HepG2 (cell line): ENCODE results near the gene CXorf65. TPM values are rescaled to one million over a fixed set of nuclear protein-coding genes. Genes with fewer than 3 reads are reported as not detected.

Experiments used
- ATAC-seq: fragments of 200-7000 bp; cut with Tn5 transposase; 3 replicates; pipeline ENCODE4 v1.9.1; 2020; ENCODE audit warnings: mild to moderate bottlenecking, moderate library complexity
- BruUV-seq: library from RNA; stranded (reverse); fragments of 400-500 nt; replicated peaks from 2 replicates; lab custom pipeline; 2021; lab: Mats Ljungman, UMichigan
- CTCF ChIA-PET: fragments of 300-600 bp; formaldehyde crosslinking; extraction: SDS; loops from one replicate; lab custom pipeline; 2021; ENCODE audit warnings: low total read pairs, inconsistent platforms, low intra/inter-chr PET ratio; lab: Yijun Ruan, JAX
- POLR2A ChIA-PET: fragments of 350-600 bp; sonication (Branson Sonifier 250); formaldehyde crosslinking; loops from one replicate; lab custom pipeline; 2020; ENCODE audit warnings: antibody characterized with exemption, inconsistent platforms; lab: Yijun Ruan, JAX
- DNase-seq: peaks from one replicate; pipeline ENCODE4 v3.0.0-alpha.2; 2015; ENCODE audit warnings: low spot score
- FAIRE-seq: peaks from 3 replicates; lab custom pipeline; 2011; peaks lifted over from hg19 to GRCh38; lab: Jason Lieb, UNC
- H2AFZ ChIP-seq: one replicate; pipeline ENCODE4 v1.6.1; 2011; ENCODE audit warnings: low read length, inconsistent platforms
- H3K27ac ChIP-seq: fragments of 300-600 bp; 3 replicates; pipeline ENCODE4 v1.8.0; 2011; ENCODE audit warnings: mixed run types, mild to moderate bottlenecking, mixed read lengths, low read length, inconsistent platforms; ENCODE audit not compliant: insufficient read depth; ENCODE audit errors: extremely low read length
- H3K27me3 ChIP-seq, 2 experiments: fragments of 200-600 bp in 1 of 2; 2 replicates in 1 of 2; 3 replicates in 1 of 2; pipeline versions ENCODE4 v1.6.0 to v1.8.0; 2011; ENCODE audit warnings: low read length in 2 of 2, mild to moderate bottlenecking in 2 of 2, moderate library complexity in 2 of 2, inconsistent platforms in 1 of 2; ENCODE audit not compliant: insufficient read depth in 2 of 2, control insufficient read depth in 1 of 2
- H3K36me3 ChIP-seq, 2 experiments: fragments of 200-600 bp in 1 of 2; replicated peaks in 1 of 2; 2 replicates in 1 of 2; 3 replicates in 1 of 2; pipeline versions ENCODE4 v1.5.1 to v1.8.0; 2011; ENCODE audit warnings: low read length in 2 of 2, inconsistent platforms in 1 of 2; ENCODE audit not compliant: insufficient read depth in 2 of 2, control insufficient read depth in 1 of 2
- H3K4me1 ChIP-seq: 2 replicates; pipeline ENCODE4 v1.5.1; 2012; ENCODE audit warnings: low read length, inconsistent platforms; ENCODE audit not compliant: insufficient read depth
- H3K4me2 ChIP-seq: 2 replicates; pipeline ENCODE4 v1.6.0; 2011; ENCODE audit warnings: low read depth, low read length, inconsistent platforms
- H3K4me3 ChIP-seq, 3 experiments: fragments of 200-600 bp in 1 of 3; sonication (generic), shearing (Covaris generic) in 1 of 3; replicated peaks in 1 of 3; 2 replicates each; pipeline ENCODE4 v1.5.1; 2011 to 2016; ENCODE audit warnings: low read length in 3 of 3, inconsistent platforms in 2 of 3, low read depth in 2 of 3, mild to moderate bottlenecking in 2 of 3, control low read depth in 1 of 3, mixed read lengths in 1 of 3; ENCODE audit not compliant: insufficient read depth in 1 of 3
- H3K79me2 ChIP-seq: one replicate; pipeline ENCODE4 v1.6.1; 2011; ENCODE audit warnings: low read length, inconsistent platforms; ENCODE audit not compliant: insufficient read depth
- H3K9ac ChIP-seq: 2 replicates; pipeline ENCODE4 v1.6.0; 2011; ENCODE audit warnings: mild to moderate bottlenecking, low read depth, low read length, inconsistent platforms; ENCODE audit not compliant: insufficient read depth
- H3K9me3 ChIP-seq: 2 replicates; pipeline ENCODE4 v1.5.1; 2012; ENCODE audit warnings: mild to moderate bottlenecking, low read length
- H4K20me1 ChIP-seq: 2 replicates; pipeline ENCODE4 v1.6.0; 2011; ENCODE audit warnings: inconsistent platforms, mild to moderate bottlenecking, low read length, moderate library complexity; ENCODE audit not compliant: insufficient read depth
- CERS6 ChIP-seq: sonication (generic); formaldehyde crosslinking; IDR thresholded peaks from 2 replicates; pipeline ENCODE4 v1.5.0; 2020; ENCODE audit warnings: missing genetic modification reagents
- DMAP1 ChIP-seq: IDR thresholded peaks from 2 replicates; pipeline ENCODE4 v1.6.1; 2016
- ETV6 ChIP-seq: sonication (generic); formaldehyde crosslinking; conservative IDR thresholded peaks from 2 replicates; pipeline ENCODE4 v1.4.0; 2020; ENCODE audit warnings: missing genetic modification reagents
- HDAC2 ChIP-seq: sonication (generic); formaldehyde crosslinking; IDR thresholded peaks from 2 replicates; pipeline ENCODE4 v1.4.0; 2020; ENCODE audit warnings: missing genetic modification reagents
- HNRNPLL ChIP-seq: fragments of 200-400 bp; formaldehyde crosslinking; IDR thresholded peaks from 2 replicates; pipeline ENCODE4 v1.6.1; 2017; ENCODE audit warnings: mild to moderate bottlenecking, low read depth, low read length; ENCODE audit not compliant: poor library complexity, severe bottlenecking
- KDM5B ChIP-seq: sonication (generic); formaldehyde crosslinking; IDR thresholded peaks from 2 replicates; pipeline ENCODE4 v1.4.0; 2020; ENCODE audit warnings: missing genetic modification reagents, mild to moderate bottlenecking, borderline replicate concordance
- KMT2B ChIP-seq: IDR thresholded peaks from 2 replicates; pipeline ENCODE4 v1.6.1; 2016; ENCODE audit warnings: missing genetic modification reagents, missing compliant biosample characterization
- MAX ChIP-seq: IDR thresholded peaks from 2 replicates; pipeline ENCODE4 v1.6.1; 2012; ENCODE audit warnings: inconsistent platforms
- MTERF4 ChIP-seq: sonication (generic); formaldehyde crosslinking; IDR thresholded peaks from 2 replicates; pipeline ENCODE4 v1.8.0; 2023; ENCODE audit warnings: mild to moderate bottlenecking, missing genetic modification reagents
- SAP130 ChIP-seq: IDR thresholded peaks from 2 replicates; pipeline ENCODE4 v1.6.1; 2016; ENCODE audit warnings: low read depth
- SKIL ChIP-seq: sonication (generic); formaldehyde crosslinking; IDR thresholded peaks from 2 replicates; pipeline ENCODE4 v1.8.0; 2022; ENCODE audit warnings: missing genetic modification reagents, mild to moderate bottlenecking, moderate library complexity, borderline replicate concordance
- TAF1 ChIP-seq: sonication (generic); formaldehyde crosslinking; IDR thresholded peaks from 2 replicates; pipeline ENCODE4 v1.4.0; 2020; ENCODE audit warnings: missing genetic modification reagents
- THAP11 ChIP-seq: IDR thresholded peaks from 2 replicates; pipeline ENCODE4 v1.6.1; 2016; ENCODE audit warnings: missing biosample characterization, missing genetic modification reagents
- YY1 ChIP-seq: IDR thresholded peaks from 2 replicates; pipeline ENCODE4 v1.6.1; 2011; ENCODE audit warnings: low read length, low read depth, moderate library complexity, mild to moderate bottlenecking; ENCODE audit not compliant: insufficient read depth, insufficient replicate concordance
- ZNF260 ChIP-seq: sonication (generic); formaldehyde crosslinking; IDR thresholded peaks from 2 replicates; pipeline ENCODE4 v1.4.0; 2020; ENCODE audit warnings: missing genetic modification reagents, low read depth, mild to moderate bottlenecking, borderline replicate concordance
- ZNF790 ChIP-seq: sonication (generic); formaldehyde crosslinking; IDR thresholded peaks from 2 replicates; pipeline ENCODE4 v1.8.0; 2022; ENCODE audit warnings: missing genetic modification reagents, mild to moderate bottlenecking, borderline replicate concordance
- ZSCAN21 ChIP-seq: sonication (generic); formaldehyde crosslinking; IDR thresholded peaks from 2 replicates; pipeline ENCODE4 v1.8.0; 2022; ENCODE audit warnings: mild to moderate bottlenecking, missing genetic modification reagents, moderate library complexity, borderline replicate concordance
- WGBS: methylation state at CpG from one replicate; pipeline ENCODE4 v1.1.6; 2017; ENCODE audit warnings: low lambda C conversion rate; 5-methylcytosine and 5-hydroxymethylcytosine counted together
- in situ Hi-C: cut with HindIII; loops from 2 replicates; pipeline ENCODE4 v1.10.0; 2017; ENCODE audit warnings: low pct_unique_long_range_greater_than_20kb; ENCODE audit not compliant: extremely low pct_ligation_motif_present
- intact Hi-C: fragments of 100-400 bp; cut with micrococcal nuclease; formaldehyde crosslinking; loops from one replicate; pipeline ENCODE4 v1.10.0; 2022; ENCODE audit not compliant: unreplicated experiment
- polyA plus RNA-seq, 8 experiments: library from polyadenylated mRNA; depleted of rRNA in 3 of 8; stranded (reverse) in 7 of 8; unstranded in 1 of 8; fragments of >200 nt; fragmentation: Illumina TruSeq in 4 of 8; extraction: Trizol in 4 of 8; gene quantifications; 2 replicates each; pipeline versions ENCODE4 v1.2.1 to v1.2.3, GENCODE V29; 2011 to 2016; ENCODE audit warnings: low read depth in 4 of 8, missing spikeins in 1 of 8, mixed read lengths in 1 of 8; ENCODE audit not compliant: insufficient read depth in 1 of 8
- total RNA-seq, 5 experiments: library from RNA; depleted of rRNA; stranded (reverse); fragments of >200 nt; fragmentation: Illumina TruSeq; extraction: Trizol; gene quantifications; 2 replicates each; pipeline ENCODE4 v1.2.3, GENCODE V29; 2016; ENCODE audit warnings: low read depth in 1 of 5

The CXorf65 gene
- total and polyA plus RNA-seq, 2 of the 13 experiments (the other 11 are each of a cell fraction or from before 2014, with no cell fraction given) = not detected

- TF ChIP-seq ZNF790 (CRISPR knock-in tag) (no peak), ETV6 (no peak), MTERF4 (CRISPR knock-in tag) (no peak), ZSCAN21 (CRISPR knock-in tag) (no peak), ZNF260 (CRISPR knock-in tag) (no peak), SKIL (CRISPR knock-in tag) (no peak)
Observed at GRCh38 chrX:71118985-71119535, 12.5 kb upstream of the CXorf65 start (continued).

- ATAC-seq = peak; percentile 96
- peaks cover 0 to 18% of the 10 kb centered on the region in 2 experiments; a peak in 2 of 5 replicates for H3K36me3 ChIP-seq
- WGBS = under 1% methylated on average over 32 of the region's 56 CpGs
- peak within 1 kb of the TSS; percentile 98 for H2AFZ ChIP-seq
- in situ Hi-C loops (no loop called here), intact Hi-C loops (no loop called here)
- H4K20me1 ChIP-seq = no peaks in the 10 kb centered on the region
- peak within 1 kb of the TSS; percentile 75 for H3K27ac ChIP-seq
- H3K27me3 ChIP-seq = no peaks in the 10 kb centered on the region
- H3K79me2 ChIP-seq = peaks cover 2% of the 10 kb centered on the region
- peak; percentile 47 for DNase-seq
- CTCF ChIA-PET = no interaction called here
- peak within 1 kb of the TSS; percentile 63 to 75 (median 71) for H3K4me3 ChIP-seq
- H3K9me3 ChIP-seq = no peaks in the 10 kb centered on the region
- FAIRE-seq = no peak
- peak within 1 kb of the TSS; percentile 74 for H3K4me2 ChIP-seq
- no TSS peak for BruUV-seq
- POLR2A ChIA-PET = interaction anchor here (0.7 to 2.2 kb wide), 15 partner anchors 8 to 505 kb away, joined by 3 to 14 read pairs (median 4); partner anchors contain the start of genes CXorf65, NONO, SNX12 and TAF1
- peak within 1 kb of the TSS; percentile 74 for H3K9ac ChIP-seq
- peaks cover 15% of the 10 kb centered on the region; the same call in 1 of the 2 replicates for H3K4me1 ChIP-seq
- TF ChIP-seq HDAC2 (CRISPR knock-in tag) (0 out of 2 replicates have a peak, but pooled peaks have one; percentile 20), YY1 (peak; percentile 81), CERS6 (CRISPR knock-in tag) (no peak), KMT2B (CRISPR knock-in tag) (0 out of 2 replicates have a peak, but pooled peaks have one; percentile 39), THAP11 (CRISPR knock-in tag) (0 out of 2 replicates have a peak, but pooled peaks have one; percentile 31), SAP130 (CRISPR knock-in tag) (peak; percentile 60), DMAP1 (peak; percentile 31; the same call in 1 of the 2 replicates), MAX (0 out of 2 replicates have a peak, but pooled peaks have one; percentile 34), HNRNPLL (peak; percentile 39), KDM5B (CRISPR knock-in tag) (peak; percentile 23; the same call in 1 of the 2 replicates), TAF1 (CRISPR knock-in tag) (peak; percentile 47)
Observed at GRCh38 chrX:71118032-71118984, 11.8 kb upstream of the CXorf65 start, which contains the start of gene MED12. TSS of gene MED12 (plus strand) at chrX:71118596. CDS start at chrX:71118755, 159 bp downstream.
